ENCODE measurements around the gene OR1F1. TPM values are rescaled to one million over a fixed set of nuclear protein-coding genes. Genes with fewer than 3 reads are reported as not detected.

Gene OR1F1
- total and polyA plus RNA-seq, 2 experiments from 2014 or later: not detected

DNA sequence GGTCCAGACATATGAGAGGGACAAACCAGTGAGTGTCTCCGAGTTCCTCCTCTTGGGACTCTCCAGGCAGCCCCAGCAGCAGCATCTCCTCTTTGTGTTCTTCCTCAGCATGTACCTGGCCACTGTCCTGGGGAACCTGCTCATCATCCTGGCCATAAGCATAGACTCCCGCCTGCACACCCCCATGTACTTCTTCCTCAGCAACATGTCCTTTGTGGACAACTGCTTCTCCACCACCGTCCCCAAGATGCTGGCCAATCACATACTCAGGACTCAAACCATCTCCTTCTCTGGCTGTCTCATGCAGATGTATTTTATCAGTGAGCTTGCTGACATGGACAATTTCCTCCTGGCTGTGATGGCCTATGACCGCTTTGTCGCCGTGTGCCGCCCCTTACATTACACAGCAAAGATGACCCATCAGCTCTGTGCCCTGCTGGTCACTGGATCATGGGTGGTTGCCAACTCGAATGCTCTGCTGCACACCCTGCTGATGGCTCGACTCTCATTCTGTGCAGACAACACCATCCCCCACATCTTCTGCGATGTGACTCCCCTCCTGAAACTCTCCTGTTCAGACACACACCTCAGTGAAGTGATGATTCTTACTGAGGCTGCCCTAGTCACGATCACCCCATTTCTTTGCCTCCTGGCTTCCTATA is 27.7 kb downstream of the OR1F1 start:
- Histone ChIP-seq H3K9ac (no peak overlapping the region), H3K9me2 (ENCODE audit: insufficient read depth) (no peaks in the 10 kb centered on the region), H2AFZ (no peak overlapping the region), H4K20me1 (ENCODE audit: insufficient read depth) (no peaks in the 10 kb centered on the region), H3K4me3 (no peak overlapping the region), H3F3A (ENCODE audit: insufficient read depth) (no peaks in the 10 kb centered on the region), H3K27me3 (replicated peaks; ENCODE audit: insufficient read depth) (no peaks in the 10 kb centered on the region), H3K4me1 (ENCODE audit: insufficient read depth) (no peaks in the 10 kb centered on the region), H3K27ac (no peak overlapping the region), H3K4me2 (ENCODE audit: unreplicated experiment) (no peak overlapping the region), H3K79me2 (ENCODE audit: insufficient read depth) (no peaks in the 10 kb centered on the region), H3K9me3 (ENCODE audit: low read depth) (no peaks in the 10 kb centered on the region), H3K36me3 (ENCODE audit: low read depth) (no peaks in the 10 kb centered on the region)
- in situ Hi-C loops (cut with MboI): no loop called here
- TF ChIP-seq EZH2phosphoT487 (IDR thresholded peaks at IDR 0.05; ENCODE audit: insufficient read depth, low read depth) (no peak), EZH2 (IDR thresholded peaks at IDR 0.05; ENCODE audit: insufficient read depth, poor library complexity, severe bottlenecking) (no peak)
- no peak for DNase-seq
- WGBS, 2 experiments (ENCODE audit: low coverage in 1 of 2, low lambda C conversion rate in 2 of 2, missing lambda C conversion rate in 2 of 2): 56 to 59% methylated on average over 11 of the region's 11 CpGs

DNA sequence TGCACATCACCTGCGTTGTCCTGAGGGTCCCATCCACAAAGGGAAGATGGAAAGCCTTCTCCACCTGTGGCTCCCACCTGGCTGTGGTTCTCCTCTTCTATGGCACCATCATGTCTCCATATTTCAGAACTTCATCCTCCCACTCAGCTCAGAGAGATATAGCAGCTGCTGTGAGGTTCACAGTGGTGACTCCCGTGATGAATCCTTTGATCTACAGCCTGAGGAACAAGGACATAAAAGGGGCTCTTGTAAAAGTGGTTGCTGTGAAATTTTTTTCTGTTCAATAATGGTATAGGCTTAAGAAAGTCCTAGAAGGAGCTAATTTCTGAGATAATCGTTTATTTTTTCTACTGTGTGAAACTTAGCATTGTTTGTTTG is 28.2 kb downstream of the OR1F1 start:
- in situ Hi-C loops (cut with MboI): no loop called here
- Histone ChIP-seq H3K36me3 (ENCODE audit: low read depth) (no peaks in the 10 kb centered on the region), H3K9ac (no peak overlapping the region), H3K9me2 (ENCODE audit: insufficient read depth) (no peaks in the 10 kb centered on the region), H2AFZ (no peak overlapping the region), H3F3A (ENCODE audit: insufficient read depth) (no peaks in the 10 kb centered on the region), H4K20me1 (ENCODE audit: insufficient read depth) (no peaks in the 10 kb centered on the region), H3K4me2 (ENCODE audit: unreplicated experiment) (no peak overlapping the region), H3K4me3 (no peak overlapping the region), H3K9me3 (ENCODE audit: low read depth) (no peaks in the 10 kb centered on the region), H3K27me3 (replicated peaks; ENCODE audit: insufficient read depth) (no peaks in the 10 kb centered on the region), H3K27ac (no peak overlapping the region), H3K4me1 (ENCODE audit: insufficient read depth) (no peaks in the 10 kb centered on the region), H3K79me2 (ENCODE audit: insufficient read depth) (no peaks in the 10 kb centered on the region)
- no peak for DNase-seq
- WGBS, 2 experiments (ENCODE audit: low coverage in 1 of 2, low lambda C conversion rate in 2 of 2, missing lambda C conversion rate in 2 of 2): 44% methylated on average over 3 of the region's 3 CpGs
- TF ChIP-seq EZH2phosphoT487 (IDR thresholded peaks at IDR 0.05; ENCODE audit: insufficient read depth, low read depth): no peak

DNA sequence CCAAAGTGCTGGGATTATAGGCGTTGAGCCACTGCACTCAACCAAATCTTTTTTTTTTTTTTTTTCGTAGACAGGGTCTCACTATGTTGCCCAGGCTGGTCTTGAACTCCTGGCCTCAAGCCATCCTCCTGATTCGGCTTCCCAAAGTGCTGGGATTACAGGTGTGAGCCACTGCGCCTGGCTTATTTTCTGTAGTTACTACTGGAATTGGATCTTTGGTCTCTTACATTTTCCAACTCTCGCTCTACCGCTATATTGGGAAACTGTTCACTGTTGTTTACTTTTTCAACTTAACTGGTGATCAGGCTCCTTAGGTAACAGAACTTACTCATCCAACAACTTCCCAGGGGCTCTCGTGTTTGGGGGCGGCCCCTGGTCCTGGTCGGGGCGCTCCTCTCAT is 32.8 kb downstream of the OR1F1 start:
- in situ Hi-C loops (cut with MboI): no loop called here
- DNase-seq: no peak
- no peak overlapping the region for H3K4me3 ChIP-seq
- H3K9me3 ChIP-seq (ENCODE audit: low read depth): peaks cover 19% of the 10 kb centered on the region
- no peaks in the 10 kb centered on the region for H3K27me3 ChIP-seq (replicated peaks; ENCODE audit: insufficient read depth)
- no peak overlapping the region for H3K4me2 ChIP-seq (ENCODE audit: unreplicated experiment)
- no peak overlapping the region for H3K27ac ChIP-seq
- H4K20me1 ChIP-seq (ENCODE audit: insufficient read depth): no peaks in the 10 kb centered on the region
- no peak overlapping the region for H3K9ac ChIP-seq
- H3F3A ChIP-seq (ENCODE audit: insufficient read depth): no peaks in the 10 kb centered on the region
- H2AFZ ChIP-seq: no peak overlapping the region
- no peaks in the 10 kb centered on the region for H3K9me2 ChIP-seq (ENCODE audit: insufficient read depth)
- WGBS, 2 experiments (ENCODE audit: low coverage in 1 of 2, low lambda C conversion rate in 2 of 2, missing lambda C conversion rate in 2 of 2): 88 to 94% methylated on average over 10 of the region's 10 CpGs
- no peak for TF ChIP-seq EZH2phosphoT487 (IDR thresholded peaks at IDR 0.05; ENCODE audit: insufficient read depth, low read depth)
- no peak for TF ChIP-seq EZH2 (IDR thresholded peaks at IDR 0.05; ENCODE audit: insufficient read depth, poor library complexity, severe bottlenecking)
- H3K4me1 ChIP-seq (ENCODE audit: insufficient read depth): no peaks in the 10 kb centered on the region
- peaks cover 34% of the 10 kb centered on the region for H3K36me3 ChIP-seq (ENCODE audit: low read depth)
- H3K79me2 ChIP-seq (ENCODE audit: insufficient read depth): no peaks in the 10 kb centered on the region

DNA sequence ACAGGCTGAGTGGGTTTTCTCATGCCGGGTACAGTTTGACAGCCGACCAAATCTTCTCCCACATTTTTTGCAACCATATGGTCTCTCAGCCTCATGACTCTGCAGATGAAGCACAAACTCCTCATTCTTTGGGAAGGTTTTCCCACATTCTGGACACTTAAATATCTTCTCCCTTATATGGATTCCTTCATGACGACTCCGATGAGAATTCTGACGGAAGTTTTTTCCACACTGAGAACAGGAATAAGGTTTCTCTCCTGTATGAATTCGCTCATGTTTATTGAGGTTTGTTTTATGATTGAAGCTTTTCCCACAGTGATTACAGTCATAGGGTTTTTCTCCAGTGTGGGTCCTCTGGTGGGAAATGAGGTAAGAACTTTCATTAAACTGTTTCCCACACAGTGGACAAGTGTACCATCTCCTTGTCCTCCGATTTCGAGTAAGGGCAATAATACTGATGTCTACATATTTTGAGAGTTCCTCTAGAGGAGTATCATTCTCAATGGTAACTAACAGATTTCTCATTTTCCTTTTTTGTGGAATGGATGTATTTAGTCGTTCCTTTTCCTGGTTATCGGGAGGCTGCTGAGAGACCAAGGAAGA is 36.0 kb downstream of the OR1F1 start:
- no peaks in the 10 kb centered on the region for H3K4me1 ChIP-seq (ENCODE audit: insufficient read depth)
- no peak overlapping the region for H3K4me3 ChIP-seq
- H3K9ac ChIP-seq: no peak overlapping the region
- H3K27me3 ChIP-seq (replicated peaks; ENCODE audit: insufficient read depth): no peaks in the 10 kb centered on the region
- H3K27ac ChIP-seq: no peak overlapping the region
- in situ Hi-C loops (cut with MboI): no loop called here
- no peaks in the 10 kb centered on the region for H3F3A ChIP-seq (ENCODE audit: insufficient read depth)
- H3K9me2 ChIP-seq (ENCODE audit: insufficient read depth): no peaks in the 10 kb centered on the region
- TF ChIP-seq EZH2 (IDR thresholded peaks at IDR 0.05; ENCODE audit: insufficient read depth, poor library complexity, severe bottlenecking): no peak
- no peak for TF ChIP-seq EZH2phosphoT487 (IDR thresholded peaks at IDR 0.05; ENCODE audit: insufficient read depth, low read depth)
- H4K20me1 ChIP-seq (ENCODE audit: insufficient read depth): no peaks in the 10 kb centered on the region
- peak; percentile 13 for DNase-seq
- peaks cover 19% of the 10 kb centered on the region for H3K9me3 ChIP-seq (ENCODE audit: low read depth)
- H2AFZ ChIP-seq: no peak overlapping the region
- no peak overlapping the region for H3K4me2 ChIP-seq (ENCODE audit: unreplicated experiment)
- peaks cover 61% of the 10 kb centered on the region for H3K36me3 ChIP-seq (ENCODE audit: low read depth)
- H3K79me2 ChIP-seq (ENCODE audit: insufficient read depth): no peaks in the 10 kb centered on the region
- WGBS, 2 experiments (ENCODE audit: low coverage in 1 of 2, low lambda C conversion rate in 2 of 2, missing lambda C conversion rate in 2 of 2): 97 to 98% methylated on average over 10 of the region's 10 CpGs

All from GM23248 (cell line).